ENCODE results near the gene APOC3. TPM values are rescaled to one million over a fixed set of nuclear protein-coding genes. Genes with fewer than 3 reads are reported as not detected.

APOC3 gene
- polyA plus RNA-seq = not detected in 3 replicates
- not detected for polyA plus RNA-seq (2011; ENCODE audit: low read depth)
- polyA plus RNA-seq (2011; cell fraction: cytosol; rRNA removed) = not detected in 2 replicates
- polyA plus RNA-seq (2011; cell fraction: nucleus; rRNA removed) = not detected in 2 replicates
- polyA plus RNA-seq (2012; ENCODE audit: low replicate concordance) = not detected in 2 replicates
- not detected in 3 replicates for polyA minus RNA-seq
- polyA minus RNA-seq (2011; cell fraction: cytosol; rRNA and poly(A)+ RNA removed) = not detected
- not detected in 2 replicates for polyA minus RNA-seq (2011; cell fraction: nucleus; rRNA and poly(A)+ RNA removed)

- no peak within 1 kb of the TSS for H3K9ac ChIP-seq (ENCODE audit: control insufficient read depth, extremely low read depth, insufficient read depth, low read length)
- no peak for DNase-seq (ENCODE audit: low read depth, low spot score)
- no peaks in the 10 kb centered on the region for H3K9me3 ChIP-seq (ENCODE audit: control insufficient read depth, low read depth, low read length)
- H3K4me2 ChIP-seq (ENCODE audit: control insufficient read depth, extremely low read depth, insufficient read depth, low read depth, low read length) = no peak within 1 kb of the TSS
- no peak within 1 kb of the TSS for H3K27ac ChIP-seq (ENCODE audit: control insufficient read depth, insufficient read depth, low read length)
- no peaks in the 10 kb centered on the region for H3K79me2 ChIP-seq (ENCODE audit: control insufficient read depth, insufficient read depth, low read length)
- no peaks in the 10 kb centered on the region for H3K4me1 ChIP-seq (ENCODE audit: control insufficient read depth, extremely low read depth, insufficient read depth, low read length)
- H3K9me1 ChIP-seq (ENCODE audit: control insufficient read depth, extremely low read depth, insufficient read depth, low read length) = no peaks in the 10 kb centered on the region
- no peak for TF ChIP-seq EZH2 (IDR thresholded peaks at IDR 0.05; ENCODE audit: low read length)
- no peak for TF ChIP-seq CTCF (optimal IDR thresholded peaks at IDR 0.05 in 1 of 3, IDR thresholded peaks at IDR 0.05 in 1 of 3, conservative IDR thresholded peaks at IDR 0.05 in 1 of 3; ENCODE audit: extremely low read depth in 1 of 3, insufficient read depth in 2 of 3, low read length in 3 of 3)
- H4K20me1 ChIP-seq (ENCODE audit: control insufficient read depth, extremely low read depth, insufficient read depth, low read length) = no peaks in the 10 kb centered on the region
- no peak for FAIRE-seq
- H3K27me3 ChIP-seq (ENCODE audit: control insufficient read depth, extremely low read depth, insufficient read depth, low read length) = no peaks in the 10 kb centered on the region
- no peaks in the 10 kb centered on the region for H3K36me3 ChIP-seq (ENCODE audit: control insufficient read depth in 2 of 2, extremely low read depth in 1 of 2, insufficient read depth in 2 of 2, low read length in 2 of 2)
- H2AFZ ChIP-seq (ENCODE audit: control insufficient read depth, low read length) = no peak within 1 kb of the TSS
- dilution Hi-C loops (cut with MboI; ENCODE audit: extremely low pct_ligation_motif_present, low sequenced_read_pairs) = no loop called here
- H3K4me3 ChIP-seq (ENCODE audit: control insufficient read depth in 2 of 3, extremely low read depth in 1 of 3, insufficient read depth in 2 of 3, low read depth in 1 of 3, low read length in 3 of 3) = no peak within 1 kb of the TSS
Measured at GRCh38 chr11:116829525-116830183, at the start of gene APOC3. Gene APOC3 (plus strand): TSS chr11:116829907. CDS start chr11:116830583, 676 bp downstream.

GRCh38 chr11:116782728-116783127 lies 47.0 kb upstream of the APOC3 start:
- H3K4me2 ChIP-seq (ENCODE audit: control insufficient read depth, extremely low read depth, insufficient read depth, low read depth, low read length) = no peak overlapping the region
- no peak overlapping the region for H3K4me3 ChIP-seq (ENCODE audit: control insufficient read depth in 2 of 3, extremely low read depth in 1 of 3, insufficient read depth in 2 of 3, low read depth in 1 of 3, low read length in 3 of 3)
- peaks cover 13% of the 10 kb centered on the region for H3K4me1 ChIP-seq (ENCODE audit: control insufficient read depth, extremely low read depth, insufficient read depth, low read length)
- TF ChIP-seq EZH2 (IDR thresholded peaks at IDR 0.05; ENCODE audit: low read length) = no peak
- TF ChIP-seq CTCF (optimal IDR thresholded peaks at IDR 0.05 in 1 of 3, IDR thresholded peaks at IDR 0.05 in 1 of 3, conservative IDR thresholded peaks at IDR 0.05 in 1 of 3; ENCODE audit: extremely low read depth in 1 of 3, insufficient read depth in 2 of 3, low read length in 3 of 3) = no peak
- dilution Hi-C loops (cut with MboI; ENCODE audit: extremely low pct_ligation_motif_present, low sequenced_read_pairs) = no loop called here
- DNase-seq (ENCODE audit: low read depth, low spot score) (no peak), FAIRE-seq (no peak)
- H4K20me1 ChIP-seq (ENCODE audit: control insufficient read depth, extremely low read depth, insufficient read depth, low read length) = no peaks in the 10 kb centered on the region
- H3K9me3 ChIP-seq (ENCODE audit: control insufficient read depth, low read depth, low read length) = no peaks in the 10 kb centered on the region
- peaks cover 17% of the 10 kb centered on the region for H3K79me2 ChIP-seq (ENCODE audit: control insufficient read depth, insufficient read depth, low read length)
- no peaks in the 10 kb centered on the region for H3K9me1 ChIP-seq (ENCODE audit: control insufficient read depth, extremely low read depth, insufficient read depth, low read length)
- no peak overlapping the region for H3K9ac ChIP-seq (ENCODE audit: control insufficient read depth, extremely low read depth, insufficient read depth, low read length)
- no peaks in the 10 kb centered on the region for H3K27me3 ChIP-seq (ENCODE audit: control insufficient read depth, extremely low read depth, insufficient read depth, low read length)
- no peak overlapping the region for H3K27ac ChIP-seq (ENCODE audit: control insufficient read depth, insufficient read depth, low read length)
- no peak overlapping the region for H2AFZ ChIP-seq (ENCODE audit: control insufficient read depth, low read length)
- H3K36me3 ChIP-seq (ENCODE audit: control insufficient read depth in 2 of 2, extremely low read depth in 1 of 2, insufficient read depth in 2 of 2, low read length in 2 of 2) = peaks cover 46 to 75% of the 10 kb centered on the region in 2 experiments

Data from keratinocyte (primary cell).